Thoracic aorta (tissue), 2 donors: ENCODE measurements around the gene SOCS4. TPM values are rescaled to one million over a fixed set of nuclear protein-coding genes. Genes with fewer than 3 reads are reported as not detected.
A peak's percentile ranks its signal among the peaks of the same experiment; 100 is the strongest.

Experiments used
- ATAC-seq: fragments of 150-250 bp; one replicate; pipeline ENCODE4 v1.8.0; 2017; ENCODE audit warnings: low read depth; ENCODE audit not compliant: insufficient number of reproducible peaks, low FRiP score
- DNase-seq: peaks from one replicate; pipeline ENCODE4 v3.0.0-alpha.2; 2020; ENCODE audit warnings: low spot score
- H3K27ac ChIP-seq, 2 donors: fragments of 200-600 bp; sonication (generic); 1 replicate in 1 of 2; 2 replicates in 1 of 2; pipeline ENCODE4 v1.5.1; 2016; ENCODE audit warnings: mild to moderate bottlenecking in 2 of 2, moderate library complexity in 2 of 2
- H3K27me3 ChIP-seq: fragments of 200-600 bp; sonication (generic); replicated peaks from 2 replicates; pipeline ENCODE4 v1.6.0; 2016; ENCODE audit warnings: mild to moderate bottlenecking; ENCODE audit not compliant: insufficient read depth
- H3K36me3 ChIP-seq: fragments of 200-600 bp; sonication (generic); one replicate; pipeline ENCODE4 v1.5.1; 2016
- H3K4me1 ChIP-seq, 2 donors: fragments of 200-600 bp; sonication (generic); 1 replicate in 1 of 2; 2 replicates in 1 of 2; pipeline versions ENCODE4 v1.5.1 to v1.6.0; 2016; ENCODE audit warnings: low read depth in 2 of 2, mild to moderate bottlenecking in 1 of 2; ENCODE audit not compliant: control insufficient read depth in 1 of 2
- H3K4me3 ChIP-seq: fragments of 200-600 bp; sonication (generic); 2 replicates; pipeline ENCODE4 v1.5.1; 2016; ENCODE audit warnings: mild to moderate bottlenecking
- H3K9me3 ChIP-seq: fragments of 200-600 bp; sonication (generic); 2 replicates; pipeline ENCODE4 v1.5.1; 2016
- CTCF ChIP-seq: fragments of 200-600 bp; sonication (generic); IDR thresholded peaks from one replicate; pipeline ENCODE4 v1.5.1; 2019; ENCODE audit warnings: antibody characterized with exemption
- total RNA-seq, 2 donors: library from RNA; depleted of rRNA; stranded (reverse); fragments of >200 nt; gene quantifications; one replicate each; pipeline versions ENCODE4 v1.1.0 to v1.2.3, GENCODE V29; 2016

Gene SOCS4
- 10 to 100 TPM; 18.3 to 31.0 TPM for total RNA-seq

GRCh38 chr14:55026793-55027561 is at the start of gene SOCS4, which contains the start of gene WDHD1:
Gene SOCS4 (plus strand): TSS chr14:55027236. CDS start chr14:55043042, 15,806 bp downstream.
Gene WDHD1 (minus strand): TSS chr14:55027099. CDS start chr14:55026787, 312 bp downstream.
- peaks cover 27 to 28% of the 10 kb centered on the region in 2 donors for H3K4me1 ChIP-seq
- peak; percentile 75 for DNase-seq
- H3K27me3 ChIP-seq: no peaks in the 10 kb centered on the region
- H3K9me3 ChIP-seq: no peaks in the 10 kb centered on the region
- no peaks in the 10 kb centered on the region for H3K36me3 ChIP-seq
- H3K4me3 ChIP-seq: peak within 1 kb of the TSS; percentile 91
- ATAC-seq: peak; percentile 98
- no peak for TF ChIP-seq CTCF
- H3K27ac ChIP-seq: peak within 1 kb of the TSS; percentile 79 to 85

- Histone ChIP-seq H3K4me1 (peaks cover 0 to 7% of the 10 kb centered on the region in 2 donors), H3K27me3 (no peaks in the 10 kb centered on the region), H3K27ac (no peak overlapping the region), H3K4me3 (no peak overlapping the region), H3K36me3 (no peaks in the 10 kb centered on the region), H3K9me3 (no peaks in the 10 kb centered on the region)
- DNase-seq: no peak
- no peak for TF ChIP-seq CTCF
- ATAC-seq: no peak
Observed at GRCh38 chr14:54979039-54979438, 48.0 kb upstream of the SOCS4 start.

GRCh38 chr14:54981698-54982097 is 45.3 kb upstream of the SOCS4 start:
- no peak for DNase-seq
- TF ChIP-seq CTCF: no peak
- no peak overlapping the region for H3K27ac ChIP-seq

GRCh38 chr14:54985156-54985555 is 41.9 kb upstream of the SOCS4 start:
- TF ChIP-seq CTCF: no peak
- no peak overlapping the region for H3K4me3 ChIP-seq
- H3K36me3 ChIP-seq: no peaks in the 10 kb centered on the region
- no peaks in the 10 kb centered on the region for H3K4me1 ChIP-seq
- H3K9me3 ChIP-seq: no peaks in the 10 kb centered on the region
- no peak overlapping the region for H3K27ac ChIP-seq
- H3K27me3 ChIP-seq: no peaks in the 10 kb centered on the region
- no peak for ATAC-seq
- DNase-seq: no peak

More at GRCh38 chr14:54981698-54982097, 45.3 kb upstream of the SOCS4 start:
- Histone ChIP-seq H3K27me3 (no peaks in the 10 kb centered on the region), H3K4me1 (no peaks in the 10 kb centered on the region), H3K4me3 (no peak overlapping the region), H3K36me3 (no peaks in the 10 kb centered on the region), H3K9me3 (no peaks in the 10 kb centered on the region)
- no peak for ATAC-seq

GRCh38 chr14:55000381-55000780 is 26.7 kb upstream of the SOCS4 start:
- Histone ChIP-seq H3K4me1 (no peaks in the 10 kb centered on the region), H3K27ac (no peak overlapping the region), H3K4me3 (no peak overlapping the region), H3K9me3 (no peaks in the 10 kb centered on the region), H3K27me3 (no peaks in the 10 kb centered on the region), H3K36me3 (no peaks in the 10 kb centered on the region)
- DNase-seq (no peak), ATAC-seq (no peak)
- no peak for TF ChIP-seq CTCF
